Astrocyte (in vitro differentiated cells and primary cell): ENCODE measurements around the gene BRINP1.

Experiments used
- CTCF ChIP-seq: IDR thresholded peaks from 2 replicates; pipeline ENCODE4 v1.5.1; 2011; ENCODE audit warnings: low read depth, mild to moderate bottlenecking, inconsistent platforms, low read length, moderate library complexity; ENCODE audit not compliant: insufficient read depth
- EZH2 ChIP-seq: IDR thresholded peaks from 2 replicates; pipeline ENCODE4 v1.6.1; 2012; ENCODE audit warnings: mild to moderate bottlenecking, low read length, inconsistent platforms; ENCODE audit not compliant: insufficient read depth

DNA sequence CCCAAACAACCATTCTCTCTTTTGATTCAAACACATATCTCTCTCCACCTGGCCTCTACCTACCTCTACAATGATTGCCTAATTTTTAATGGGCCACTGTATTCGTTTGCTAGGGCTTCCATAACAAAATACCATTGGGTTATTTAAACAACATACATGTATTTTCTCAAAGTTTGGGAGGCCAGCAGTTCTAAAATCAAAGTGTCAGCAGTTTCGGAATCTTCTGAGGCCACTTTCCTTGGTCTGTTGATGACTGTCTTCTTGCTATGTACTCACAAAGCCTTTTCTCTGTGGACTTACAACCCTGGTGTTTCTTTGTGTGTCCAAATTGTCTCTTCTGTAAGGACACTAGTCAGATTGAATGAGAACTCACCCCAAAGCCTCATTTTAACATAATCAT lies 214.7 kb downstream of the BRINP1 start:
- TF ChIP-seq CTCF (no peak), EZH2 (no peak)
